ENCODE measurements around the gene POGLUT2.

Gene POGLUT2

GRCh38 chr13:102761071-102761470 lies 37.7 kb downstream of the POGLUT2 start:
- no peak for DNase-seq

- no peak for DNase-seq
Observed at GRCh38 chr13:102758842-102759241, 39.9 kb downstream of the POGLUT2 start.

GRCh38 chr13:102757006-102757405 lies 41.8 kb downstream of the POGLUT2 start:
- no peak for DNase-seq

GRCh38 chr13:102751886-102752285 lies 46.9 kb downstream of the POGLUT2 start:
- no peak for DNase-seq

GRCh38 chr13:102742506-102742905 lies 56.3 kb downstream of the POGLUT2 start:
- DNase-seq: no peak

- no peak for DNase-seq
Observed at GRCh38 chr13:102742101-102742500, 56.7 kb downstream of the POGLUT2 start.

Measured in activated effector memory CD4-positive, alpha-beta T cell treated with anti-CD3 and anti-CD28 coated beads, Interleukin-2, amount 50 U/mL, for 16 hours (primary cell).